NCI-H82 (cell line): ENCODE data around the gene CAMSAP2.

Source experiments
- DNase-seq: peaks from one replicate; lab custom pipeline; 2025; lab: John Stamatoyannopoulos, UW

The CAMSAP2 gene

DNA sequence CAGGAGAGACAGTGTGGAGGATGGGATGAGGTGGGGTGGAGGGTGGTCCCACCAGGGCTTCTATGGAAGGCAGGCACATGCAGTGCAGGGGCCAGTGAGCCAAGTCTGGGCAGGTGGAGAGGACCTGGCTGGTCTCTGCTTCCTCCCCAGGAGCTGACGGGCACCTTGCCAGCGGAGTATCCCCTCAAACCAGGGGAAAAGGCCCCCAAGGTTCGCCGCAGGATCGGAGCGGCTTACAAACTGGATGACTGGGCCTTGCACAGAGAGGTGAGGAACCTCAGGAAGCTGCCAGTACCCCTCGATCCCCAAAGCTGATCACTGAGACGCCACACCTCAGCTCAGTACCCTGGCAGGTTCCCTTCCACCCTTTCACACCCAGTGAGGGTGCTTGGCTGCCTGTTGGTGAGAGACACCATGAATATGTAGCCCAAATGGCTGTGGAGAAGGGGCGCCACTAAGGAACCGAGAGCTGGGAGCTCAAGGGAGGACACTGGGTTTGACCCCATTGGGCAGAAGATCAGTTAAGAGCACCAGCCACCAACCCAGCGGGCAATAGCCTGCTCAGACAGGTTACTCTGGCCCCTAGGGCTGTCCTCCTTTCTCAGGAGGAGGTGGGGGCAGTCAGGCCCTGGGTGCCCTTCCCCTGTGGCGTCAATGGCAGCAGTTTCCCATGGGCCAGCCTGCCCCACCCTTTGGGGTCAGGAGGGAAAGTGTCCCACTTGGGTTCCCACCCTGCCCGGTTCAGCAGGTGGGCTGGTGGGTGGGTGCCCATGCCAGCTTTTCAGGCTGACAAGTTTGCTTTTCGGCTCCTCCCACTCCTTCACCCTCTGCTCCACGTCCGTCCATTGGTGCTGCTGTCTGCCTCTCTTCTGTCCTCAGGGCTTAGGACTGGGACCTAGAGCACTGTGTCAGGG, 161.5 kb downstream of the CAMSAP2 start:
- DNase-seq = no peak

DNA sequence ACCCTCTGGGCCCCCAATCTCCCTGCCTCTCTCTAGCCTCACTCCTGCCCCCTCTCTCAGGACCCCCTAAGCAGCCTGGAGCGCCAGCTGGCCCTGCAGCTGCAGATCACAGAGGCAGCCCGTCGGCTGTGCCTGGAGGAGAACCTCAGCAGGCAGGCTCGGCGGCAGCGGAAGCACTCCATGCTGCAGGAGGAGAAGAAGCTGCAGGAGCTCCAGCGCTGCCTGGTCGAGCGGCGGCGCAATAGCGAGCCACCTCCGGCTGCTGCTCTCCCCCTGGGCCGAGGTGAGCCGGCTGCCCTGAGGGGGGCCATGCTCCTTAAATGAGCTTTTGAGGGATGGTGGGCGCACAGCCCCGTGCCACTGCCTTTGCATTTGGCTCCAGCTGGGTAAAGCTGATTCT, 162.2 kb downstream of the CAMSAP2 start:
- DNase-seq = no peak

- DNase-seq = no peak
Observed at GRCh38 chr1:200901350-200901749, 162.7 kb downstream of the CAMSAP2 start.

DNA sequence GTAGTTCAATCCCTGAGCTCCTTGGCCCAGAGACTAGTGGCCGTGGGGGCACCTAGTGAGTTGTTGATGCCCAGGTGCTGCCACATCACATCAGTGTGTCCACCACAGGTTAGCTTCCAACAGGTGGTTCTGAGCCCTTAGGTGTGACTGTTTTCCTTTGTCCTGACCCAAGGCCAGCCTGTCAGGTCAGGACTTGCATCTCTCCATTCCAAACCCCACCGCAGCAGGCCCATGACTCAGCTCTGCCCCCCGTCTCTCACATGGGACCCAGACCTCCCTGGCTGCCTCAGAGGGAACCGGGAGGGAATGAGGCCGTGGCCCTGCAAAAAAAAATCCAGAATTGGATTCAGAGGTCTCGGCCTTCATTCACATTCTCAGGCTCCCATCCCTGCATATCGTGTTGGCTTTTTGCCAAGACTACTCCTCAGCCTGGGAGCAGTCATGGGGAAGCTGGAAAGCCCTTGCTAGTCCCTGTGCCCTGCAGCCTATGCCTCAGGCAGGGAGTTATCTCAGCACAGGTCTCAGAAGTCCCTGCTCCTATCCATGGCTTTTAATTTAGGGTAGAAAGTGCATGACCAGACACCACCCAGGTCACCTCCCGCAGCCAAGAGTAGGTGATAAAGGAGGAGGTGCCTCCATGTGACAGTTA, 163.2 kb downstream of the CAMSAP2 start:
- peak; percentile 57 for DNase-seq

DNA sequence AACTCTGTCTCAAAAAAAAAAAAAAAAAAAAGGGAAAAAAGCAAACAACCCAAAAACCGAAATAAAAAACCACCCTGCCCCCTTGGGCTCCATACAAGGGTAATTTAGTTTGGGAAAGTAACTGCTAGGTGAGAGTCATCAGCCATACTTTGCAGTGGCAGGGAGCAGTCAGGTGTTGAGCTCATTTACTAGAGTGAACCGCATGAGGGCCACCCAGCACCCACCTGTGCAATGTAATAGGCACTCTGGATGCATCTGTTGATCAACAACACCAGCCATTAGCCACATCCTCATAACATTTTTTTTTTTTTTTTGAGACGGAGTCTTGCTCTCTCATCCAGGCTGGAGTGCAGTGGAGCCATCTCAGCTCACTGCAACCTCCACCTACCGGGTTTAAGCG, 165.1 kb downstream of the CAMSAP2 start:
- no peak for DNase-seq

GRCh38 chr1:200904772-200905171, 166.1 kb downstream of the CAMSAP2 start:
- DNase-seq = no peak

GRCh38 chr1:200905411-200906052, 166.8 kb downstream of the CAMSAP2 start:
- no peak for DNase-seq

DNA sequence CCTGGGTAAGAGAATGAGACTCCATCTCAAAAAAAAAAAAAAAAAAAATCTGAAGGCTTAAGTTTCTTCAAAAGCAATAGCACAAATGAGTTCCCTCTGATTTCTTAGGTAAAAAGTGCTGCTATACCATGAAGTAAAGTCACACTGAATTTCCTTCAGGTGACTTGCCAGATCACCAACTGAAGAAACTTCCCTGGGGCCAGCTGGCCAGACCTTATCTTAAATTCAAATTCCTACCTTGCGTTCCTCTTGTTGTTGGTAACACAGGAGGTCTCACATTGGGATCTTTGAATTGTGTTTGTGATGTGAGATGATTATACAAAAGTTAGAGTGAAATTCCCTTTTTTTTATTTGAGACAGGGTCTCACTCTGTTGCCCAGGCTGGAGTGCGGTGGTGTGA, 167.8 kb downstream of the CAMSAP2 start:
- no peak for DNase-seq

- no peak for DNase-seq
Observed at GRCh38 chr1:200907611-200908097, 169.0 kb downstream of the CAMSAP2 start.

DNA sequence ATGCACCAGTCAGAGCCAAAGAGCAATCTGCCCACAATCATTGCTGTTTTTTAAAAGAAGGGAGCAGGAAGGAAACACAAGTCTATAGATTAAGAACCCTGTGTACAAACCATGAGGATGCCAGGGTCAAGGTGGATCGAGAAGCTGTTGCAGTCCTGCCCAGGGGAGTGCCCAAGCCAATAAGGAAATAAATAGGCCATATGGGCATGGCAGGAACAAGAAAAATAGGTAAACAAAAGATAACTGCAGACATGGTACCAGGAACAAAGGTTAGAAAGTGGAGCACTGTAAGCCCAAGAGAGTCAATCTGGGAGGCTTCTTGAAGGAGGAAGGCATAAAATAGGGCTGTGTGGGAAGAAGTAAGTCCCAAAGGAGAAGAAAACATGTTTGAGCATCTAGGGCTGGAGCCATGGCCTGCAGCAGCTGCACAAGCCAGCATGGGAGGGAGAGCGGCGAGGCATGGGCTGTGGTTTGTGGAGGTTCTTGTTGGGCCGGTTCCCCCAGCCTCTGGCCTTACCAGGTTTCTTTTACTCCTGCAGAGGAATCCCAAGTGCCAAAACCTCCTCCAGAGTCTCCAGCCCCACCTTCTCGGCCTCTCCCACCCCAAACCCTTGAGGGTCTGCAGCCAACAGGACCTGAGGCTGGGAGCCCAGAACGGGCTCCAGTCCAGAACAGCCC, 169.6 kb downstream of the CAMSAP2 start:
- DNase-seq = no peak

DNA sequence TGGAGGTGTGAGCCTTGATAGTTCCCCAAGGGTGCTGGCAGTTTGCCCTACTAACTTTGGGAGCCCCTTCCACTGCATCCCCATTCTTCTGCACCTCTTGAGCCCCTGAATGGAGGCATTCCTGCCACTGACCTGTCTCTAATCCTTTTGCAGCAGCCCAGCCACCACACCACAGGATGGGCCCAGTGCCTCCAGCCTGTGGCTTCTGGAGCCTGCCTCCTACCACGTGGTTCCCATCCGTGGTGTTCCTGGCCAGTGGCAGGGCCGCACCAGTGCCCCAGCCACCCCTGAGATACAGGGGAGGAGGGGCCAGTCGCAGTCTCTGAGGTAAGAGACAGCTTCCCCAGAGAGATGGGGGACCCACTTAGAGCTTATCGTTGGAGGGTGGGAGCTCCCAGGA, 170.4 kb downstream of the CAMSAP2 start:
- DNase-seq = no peak

DNA sequence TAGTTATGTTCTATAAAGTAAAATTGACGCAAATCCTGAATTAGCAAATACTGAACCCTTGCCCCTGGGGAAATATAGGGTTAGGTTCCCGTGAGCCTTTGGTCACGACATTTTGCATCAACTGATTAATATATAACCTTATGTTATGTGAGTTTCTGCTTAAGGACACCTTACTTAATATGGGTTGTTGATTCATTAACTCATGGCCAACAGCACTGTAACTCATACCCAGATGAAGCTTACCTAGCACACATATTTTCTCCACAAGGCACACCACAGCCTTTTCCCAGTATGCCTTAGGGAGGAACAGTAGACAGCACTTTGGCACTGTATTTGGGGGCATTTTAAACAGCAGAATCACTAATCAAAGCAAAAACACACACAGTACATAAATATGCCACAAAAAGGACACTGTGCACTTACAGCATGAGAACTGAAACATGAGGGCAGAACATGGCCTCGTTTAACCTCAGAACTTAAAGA, 171.1 kb downstream of the CAMSAP2 start:
- DNase-seq = no peak
